ENCODE results near the gene GH2.
"Not testable (repeated sequence)": the region's sequence is repeated elsewhere in the genome, so short reads cannot be mapped to it uniquely, and the experiment has no call there.

The GH2 gene

DNA sequence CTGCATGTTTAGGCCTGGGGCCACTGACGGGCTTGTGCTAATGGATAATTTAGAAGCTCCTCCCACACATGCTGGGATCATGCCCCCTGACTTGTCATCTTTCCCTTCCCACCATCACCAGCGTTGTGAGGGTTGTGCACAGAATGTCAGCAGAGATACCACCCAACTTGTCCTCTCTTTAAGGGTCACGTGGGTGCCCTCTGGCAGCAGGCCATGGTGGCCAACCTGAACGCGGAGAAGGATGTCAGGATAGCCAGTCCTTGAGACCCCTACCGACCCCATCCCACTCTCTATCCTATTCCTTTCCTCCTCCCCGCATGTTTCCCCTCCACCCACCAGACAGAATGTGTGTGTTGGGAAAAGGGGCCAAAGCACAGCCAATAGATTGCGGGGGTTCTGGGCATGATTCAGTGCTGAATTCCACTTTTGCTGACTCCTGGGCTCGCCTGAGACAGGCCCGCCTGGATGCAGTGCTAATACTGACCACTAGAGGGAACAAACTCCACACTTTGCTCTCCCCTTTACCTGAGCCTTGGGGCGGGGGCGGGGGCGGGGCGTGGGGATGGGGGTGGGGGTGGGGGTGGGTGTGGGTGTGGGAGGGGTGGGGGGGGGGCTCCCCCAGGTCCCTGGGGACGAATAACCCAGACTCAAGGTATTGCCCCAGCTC, at the start of gene GH2:
GH2 (minus strand) TSS at position 10 of the 667 bp plus-strand sequence. CDS start 143 bp downstream, outside the sequence.
- peak in 1 of 2 experiments; percentile 11 for DNase-seq (ENCODE audit: low read depth in 2 of 2)

DNA sequence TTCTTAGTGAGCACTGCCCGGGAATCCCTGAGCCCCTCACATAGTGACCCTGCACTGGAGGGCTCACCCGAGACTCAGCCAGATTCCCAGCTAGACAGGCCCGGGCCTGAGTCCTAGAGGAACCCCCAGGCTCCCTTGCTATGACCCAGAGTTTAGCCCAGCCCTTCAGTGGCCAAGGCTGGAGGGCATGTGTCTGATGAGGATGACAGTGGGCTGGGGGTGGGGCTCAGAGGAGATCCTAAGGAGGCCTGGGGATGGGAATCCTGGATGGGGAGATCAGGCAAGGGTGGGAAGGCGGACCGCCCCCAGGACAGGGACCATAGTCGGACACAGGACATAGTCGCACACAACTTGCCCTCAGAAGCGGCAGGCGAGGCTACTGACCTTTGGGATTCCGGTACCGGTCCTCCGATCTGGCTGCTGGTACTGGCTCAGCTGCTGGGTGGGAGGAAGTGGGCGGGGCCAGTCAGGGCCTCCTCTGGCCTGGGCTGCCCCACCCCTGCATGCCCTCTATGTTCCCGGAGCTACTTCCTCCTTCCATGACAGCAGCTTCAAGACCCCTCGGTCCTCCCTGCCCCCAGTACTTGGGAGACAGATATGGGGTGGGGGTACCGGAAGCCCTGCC, 49.3 kb upstream of the GH2 start:
- no peak for DNase-seq (ENCODE audit: low read depth in 2 of 2)

DNA sequence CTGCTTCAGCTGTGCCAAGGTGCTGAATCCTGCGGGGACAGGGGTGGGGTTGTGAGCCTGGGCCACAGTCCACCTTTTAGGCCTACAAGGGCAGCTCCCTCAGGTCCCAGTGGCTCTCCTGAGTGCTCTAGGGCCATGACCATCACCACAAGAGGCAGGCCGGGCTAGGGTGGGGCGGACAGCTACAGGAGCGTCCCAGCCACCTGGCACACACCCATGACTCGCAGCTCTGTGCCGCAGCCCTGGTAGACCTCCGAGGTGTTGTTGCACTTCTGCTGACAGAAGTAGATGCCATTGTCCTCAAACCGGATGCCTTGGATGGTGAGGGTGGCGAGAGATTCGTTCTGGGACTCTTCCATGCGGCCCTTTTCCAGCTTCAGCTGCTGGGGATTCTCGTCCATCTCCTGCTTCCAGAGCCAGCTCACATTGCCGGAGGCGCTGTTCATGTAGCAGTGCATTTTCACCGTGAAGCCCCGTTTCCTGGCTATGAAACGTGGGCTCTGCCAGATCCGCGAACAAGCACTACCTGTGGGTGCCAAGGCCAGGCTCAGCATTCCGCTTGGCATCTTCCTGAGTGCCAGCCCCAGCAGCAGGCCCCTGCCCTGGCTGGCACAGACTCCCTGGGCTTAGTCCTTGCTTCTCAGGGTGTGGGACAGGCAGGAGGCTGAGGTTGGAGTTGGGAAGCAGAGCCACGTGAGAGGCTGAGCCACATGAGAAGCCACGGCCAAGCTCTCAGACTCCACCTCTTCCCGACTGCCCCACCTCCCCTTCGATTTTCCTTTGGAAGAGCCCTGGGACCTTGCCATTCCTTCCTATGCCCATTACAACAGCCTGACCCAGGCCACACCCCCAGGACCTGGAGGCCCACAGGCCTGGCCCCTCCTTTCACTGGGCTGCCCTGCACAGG, 48.4 kb upstream of the GH2 start:
- no peak for DNase-seq (ENCODE audit: low read depth in 2 of 2)

DNA sequence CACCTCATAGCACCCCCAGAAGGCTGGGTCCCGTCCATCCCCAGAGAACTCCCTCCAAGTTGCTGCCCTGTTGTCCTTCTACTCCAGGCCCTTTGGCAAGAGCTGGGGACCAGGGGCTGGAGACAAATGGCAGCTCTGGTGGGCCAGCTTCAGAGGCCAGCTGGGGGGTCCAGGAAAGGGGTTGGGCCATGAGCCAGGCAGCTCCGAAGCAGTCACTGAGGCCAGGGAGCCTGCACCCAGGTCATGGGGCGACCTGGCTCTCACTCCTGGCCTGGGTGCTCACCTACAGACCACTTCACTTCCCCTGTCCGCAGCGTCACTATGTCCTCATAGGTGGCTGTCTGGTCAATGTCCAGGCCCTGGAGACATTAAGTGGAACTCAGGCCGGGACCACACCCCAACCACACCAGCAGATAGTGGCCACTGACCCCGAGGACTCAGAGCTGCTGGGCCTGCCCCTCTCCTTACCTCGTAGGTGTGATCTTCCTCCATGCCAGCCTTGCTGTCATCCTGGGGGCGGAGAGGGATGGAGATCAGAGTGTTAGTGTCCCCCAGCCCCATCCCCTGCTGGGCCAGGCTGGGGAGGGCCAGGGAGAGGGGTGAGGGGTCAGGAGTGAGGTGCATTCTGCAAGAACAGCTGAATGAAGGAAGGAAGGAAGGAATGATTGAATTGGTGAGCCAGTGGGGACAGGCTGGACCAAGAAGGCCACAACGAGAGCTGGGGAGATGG, 47.4 kb upstream of the GH2 start:
- DNase-seq (ENCODE audit: low read depth in 2 of 2), result no peak

DNA sequence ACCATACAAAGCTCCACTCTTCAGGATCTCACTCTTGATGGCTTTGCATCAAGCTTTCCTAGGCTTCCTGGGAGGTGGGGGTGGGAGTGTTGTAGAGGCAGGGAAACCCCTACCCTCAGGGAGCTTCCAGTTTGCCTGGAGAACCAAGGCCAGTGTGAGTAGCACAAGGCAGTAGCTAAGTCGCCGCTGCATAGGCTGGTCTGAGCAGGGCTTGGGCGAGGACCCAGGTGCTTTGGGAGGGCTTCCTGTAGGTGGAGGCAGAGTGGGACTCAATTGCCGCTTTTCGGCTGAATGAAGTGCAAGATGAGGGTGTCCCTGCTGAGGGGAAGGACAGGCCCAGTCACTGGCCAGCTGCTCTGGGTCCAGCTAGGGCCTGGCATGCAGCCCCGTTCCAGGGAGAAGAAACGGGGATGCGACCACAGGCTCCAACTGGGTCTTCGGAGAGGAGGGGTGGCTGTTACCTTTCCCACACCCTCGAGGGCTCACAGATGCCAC, 46.5 kb upstream of the GH2 start:
- no peak for DNase-seq (ENCODE audit: low read depth in 2 of 2)

DNA sequence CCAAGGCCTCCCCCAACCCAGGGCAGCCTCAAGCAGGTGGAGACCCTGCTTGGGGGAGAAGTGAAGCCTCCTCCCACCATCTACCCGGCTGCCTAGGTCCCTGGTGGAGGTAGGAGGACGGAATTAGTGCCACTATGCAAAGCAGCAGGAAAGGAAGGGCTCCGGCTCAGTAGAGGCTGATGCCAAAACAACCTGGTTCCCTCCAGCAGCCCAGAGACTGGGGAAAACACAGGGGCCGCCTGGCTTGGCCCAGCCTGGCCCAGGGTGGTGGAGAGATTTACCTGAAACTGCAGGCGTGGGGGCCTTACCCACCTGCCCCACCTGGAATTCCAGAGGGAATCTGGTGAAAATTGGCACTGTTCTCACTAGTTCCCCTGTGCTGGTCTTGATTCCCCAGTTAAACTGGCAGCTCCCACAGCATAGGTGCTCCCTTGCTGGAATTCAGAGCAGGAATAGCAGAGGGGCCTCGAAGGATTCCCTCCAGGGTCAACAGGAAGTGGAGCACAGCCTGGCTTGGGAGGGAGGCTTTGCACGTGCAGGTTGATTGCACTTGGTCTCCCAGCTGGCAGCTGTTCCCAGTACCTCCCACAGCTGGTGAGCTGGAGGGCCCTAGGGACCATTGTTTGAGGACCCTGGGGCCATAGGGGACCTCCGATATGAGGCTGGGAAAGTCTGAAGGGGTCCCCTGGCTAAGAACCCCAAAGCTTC, 45.9 kb upstream of the GH2 start:
- DNase-seq (ENCODE audit: low read depth in 2 of 2), result no peak

DNA sequence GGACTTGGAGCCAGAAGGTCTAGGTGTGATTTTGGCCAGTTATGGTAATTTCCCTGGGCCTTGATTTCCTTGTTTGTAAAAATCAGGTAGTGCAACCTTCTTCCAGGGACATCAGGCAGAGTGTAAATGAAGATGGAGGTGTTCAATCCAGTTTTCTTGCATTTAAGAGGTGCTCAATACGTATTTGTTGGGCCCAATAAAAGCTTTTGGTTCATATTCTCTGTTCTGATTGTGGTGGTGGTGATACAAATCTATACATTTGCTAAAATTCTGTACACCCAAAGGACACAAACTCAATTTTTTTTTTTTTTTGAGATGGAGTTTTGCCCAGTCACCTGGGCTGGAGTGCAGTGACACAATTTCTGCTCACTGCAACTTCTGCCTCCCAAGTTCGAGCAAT, 44.4 kb upstream of the GH2 start:
- DNase-seq (ENCODE audit: low read depth in 2 of 2), result no peak

DNA sequence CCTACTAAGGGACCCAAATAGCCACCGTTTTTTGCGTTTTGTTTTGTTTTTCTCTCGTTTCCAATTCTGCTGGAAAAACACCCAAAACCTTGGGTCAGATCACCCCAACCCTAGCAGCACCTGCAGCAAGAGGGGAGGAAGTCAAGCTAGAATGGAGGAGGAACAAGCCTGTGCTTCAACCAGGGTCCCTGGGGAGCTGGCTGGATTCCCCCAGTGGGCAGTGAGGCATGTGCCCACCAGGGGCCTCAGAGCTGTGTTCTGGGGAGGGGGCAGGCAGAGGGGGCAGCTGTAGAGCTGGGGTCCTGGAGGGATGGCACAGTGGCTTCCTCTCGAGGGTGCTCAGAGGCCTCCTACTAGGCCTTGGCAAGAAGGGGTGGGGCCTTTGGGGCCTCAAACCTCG, 43.9 kb upstream of the GH2 start:
- DNase-seq (ENCODE audit: low read depth in 2 of 2), result no peak

DNA sequence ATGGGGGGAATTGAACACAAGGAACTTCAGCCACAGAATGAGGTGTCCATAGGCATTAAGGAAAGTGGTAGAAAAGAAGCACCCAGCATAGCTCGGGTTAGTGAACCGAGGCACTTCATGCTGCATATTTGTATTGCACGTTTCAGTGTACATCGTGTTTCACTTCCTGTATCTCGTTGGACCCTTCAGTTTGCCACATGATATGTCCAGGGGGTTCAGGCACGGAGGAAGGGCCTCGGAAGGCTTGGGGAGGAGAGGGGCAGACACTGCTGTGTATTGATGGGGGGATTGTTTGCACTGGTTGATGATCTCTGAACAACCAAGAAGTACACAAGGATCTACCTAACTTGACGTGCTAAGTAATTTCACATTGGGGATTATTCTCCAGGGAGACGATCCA, 40.7 kb upstream of the GH2 start:
- not testable (repeated sequence) for DNase-seq (ENCODE audit: low read depth in 2 of 2)

DNA sequence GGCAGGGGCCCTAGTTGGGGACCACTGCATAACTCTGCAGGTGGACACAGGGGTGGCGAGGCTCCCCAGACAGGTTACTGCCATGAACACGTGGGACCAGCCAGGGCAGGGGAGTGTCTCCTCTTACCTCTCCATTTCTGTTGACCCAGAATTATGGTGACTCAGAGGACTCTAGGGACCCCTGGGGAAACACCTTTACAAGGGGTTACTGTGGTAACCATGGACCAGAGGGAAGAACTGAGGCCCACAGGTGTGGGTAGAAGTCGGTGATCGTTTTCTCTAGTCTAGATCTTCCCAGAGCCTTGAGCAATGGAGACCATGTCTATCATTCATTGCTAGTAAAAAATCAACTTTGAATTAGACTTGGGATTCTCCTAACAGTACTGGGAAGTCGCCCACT, 39.0 kb upstream of the GH2 start:
- DNase-seq (ENCODE audit: low read depth in 2 of 2), result not testable (repeated sequence)

DNA sequence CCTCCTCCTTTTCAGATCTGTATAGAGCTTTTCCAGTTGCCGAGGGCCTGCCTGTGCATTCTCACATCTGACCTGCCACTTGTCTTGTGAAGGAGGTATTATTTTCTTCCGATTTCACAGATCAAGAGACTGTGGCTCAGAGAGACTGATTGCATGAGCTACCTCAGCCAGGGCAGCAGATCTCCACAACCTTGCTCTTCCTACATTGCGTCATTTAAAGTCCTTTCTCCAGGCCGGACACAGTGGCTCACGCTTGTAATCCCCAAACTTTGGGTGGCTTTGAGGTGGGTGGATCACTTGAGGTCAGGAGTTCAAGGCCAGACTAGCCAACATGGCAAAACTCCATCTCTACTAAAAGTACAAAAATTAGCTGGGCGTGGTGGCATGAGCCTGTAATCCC, 38.3 kb upstream of the GH2 start:
- not testable (repeated sequence) for DNase-seq (ENCODE audit: low read depth in 2 of 2)

DNA sequence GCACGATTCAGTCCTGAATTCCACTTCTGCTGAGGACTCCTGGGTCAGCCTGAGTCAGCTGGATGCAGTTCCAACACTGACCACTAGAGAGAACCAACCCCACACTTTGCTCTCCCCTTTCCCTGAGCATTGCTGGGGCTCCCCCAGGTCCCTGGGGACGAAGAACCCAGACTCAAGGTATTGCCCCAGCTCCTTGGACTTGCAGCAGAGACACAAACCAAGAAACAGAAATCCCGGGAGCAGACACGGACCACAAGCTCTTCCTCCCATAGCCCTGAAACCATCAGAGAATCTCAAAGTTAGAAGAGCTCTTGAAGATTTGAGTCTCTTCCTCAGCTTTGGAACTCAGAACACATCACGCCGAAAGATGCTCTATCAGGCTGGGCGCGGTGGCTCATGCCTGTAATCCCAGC, 37.6 kb upstream of the GH2 start:
- DNase-seq (ENCODE audit: low read depth in 2 of 2), result peak; percentile 15 to 28

DNA sequence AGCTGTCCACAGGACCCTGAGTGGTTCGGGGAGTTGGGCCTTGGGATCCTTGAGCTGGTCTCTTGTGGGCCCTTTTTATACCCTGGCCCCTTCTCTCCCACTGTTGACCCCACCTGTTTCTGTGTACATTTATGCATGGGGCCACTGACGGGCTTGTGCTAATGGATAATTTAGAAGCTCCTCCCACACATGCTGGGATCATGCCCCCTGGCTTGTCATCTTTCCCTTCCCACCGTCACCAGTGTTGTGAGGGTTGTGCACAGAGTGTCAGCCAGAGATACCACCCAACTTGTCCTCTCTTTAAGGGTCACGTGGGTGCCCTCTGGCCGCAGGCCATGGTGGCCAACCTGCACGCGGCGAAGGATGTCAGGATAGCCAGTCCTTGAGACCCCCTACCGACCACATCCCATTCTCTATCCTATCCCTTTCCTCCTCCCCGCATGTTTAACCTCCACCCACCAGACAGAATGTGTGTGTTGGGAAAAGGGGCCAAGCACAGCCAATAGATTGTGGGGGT, 37.1 kb upstream of the GH2 start, which contains the start of gene GH1:
GH1 (minus strand) TSS at position 51 of the 517 bp plus-strand sequence. CDS start 63 bp downstream, outside the sequence.
- DNase-seq (ENCODE audit: low read depth in 2 of 2), result not testable (repeated sequence)

DNA sequence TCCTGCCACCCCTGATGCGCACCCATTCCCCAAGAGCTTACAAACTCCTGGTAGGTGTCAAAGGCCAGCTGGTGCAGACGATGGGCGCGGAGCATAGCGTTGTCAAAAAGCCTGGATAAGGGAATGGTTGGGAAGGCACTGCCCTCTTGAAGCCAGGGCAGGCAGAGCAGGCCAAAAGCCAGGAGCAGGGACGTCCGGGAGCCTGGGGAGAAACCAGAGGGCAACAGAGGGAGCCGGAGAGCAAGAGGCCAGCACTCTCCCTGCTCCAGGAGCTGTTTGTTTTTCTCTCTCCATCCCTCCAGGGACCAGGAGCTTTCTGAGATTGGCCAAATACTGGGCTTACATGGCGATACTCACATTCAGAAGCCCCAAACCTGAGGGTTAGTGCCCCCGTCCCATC, 36.6 kb upstream of the GH2 start:
- no peak for DNase-seq (ENCODE audit: low read depth in 2 of 2)

DNA sequence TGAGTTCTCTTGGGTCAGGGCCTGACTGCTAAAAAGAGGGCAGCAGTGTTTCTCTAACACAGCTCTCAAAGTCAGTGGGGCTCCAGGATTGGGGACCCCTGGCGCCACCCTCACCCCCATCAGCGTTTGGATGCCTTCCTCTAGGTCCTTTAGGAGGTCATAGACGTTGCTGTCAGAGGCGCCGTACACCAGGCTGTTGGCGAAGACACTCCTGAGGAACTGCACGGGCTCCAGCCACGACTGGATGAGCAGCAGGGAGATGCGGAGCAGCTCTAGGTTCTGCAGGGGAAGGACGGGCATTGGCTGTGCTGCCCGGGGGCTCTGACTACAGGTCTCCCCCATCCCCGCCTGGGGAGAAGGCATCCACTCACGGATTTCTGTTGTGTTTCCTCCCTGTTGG, 35.9 kb upstream of the GH2 start:
- no peak for DNase-seq (ENCODE audit: low read depth in 2 of 2)

DNA sequence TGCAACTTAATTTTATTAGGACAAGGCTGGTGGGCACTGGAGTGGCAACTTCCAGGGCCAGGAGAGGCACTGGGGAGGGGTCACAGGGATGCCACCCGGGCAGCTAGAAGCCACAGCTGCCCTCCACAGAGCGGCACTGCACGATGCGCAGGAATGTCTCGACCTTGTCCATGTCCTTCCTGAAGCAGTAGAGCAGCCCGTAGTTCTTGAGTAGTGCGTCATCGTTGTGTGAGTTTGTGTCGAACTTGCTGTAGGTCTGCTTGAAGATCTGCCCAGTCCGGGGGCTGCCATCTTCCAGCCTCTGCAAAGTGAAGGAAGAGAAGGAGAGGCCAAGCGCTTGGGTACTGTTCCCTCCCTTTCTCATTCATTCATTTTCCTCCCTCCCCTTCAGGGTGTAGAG, 35.5 kb upstream of the GH2 start:
- DNase-seq (ENCODE audit: low read depth in 2 of 2), result not testable (repeated sequence)

DNA sequence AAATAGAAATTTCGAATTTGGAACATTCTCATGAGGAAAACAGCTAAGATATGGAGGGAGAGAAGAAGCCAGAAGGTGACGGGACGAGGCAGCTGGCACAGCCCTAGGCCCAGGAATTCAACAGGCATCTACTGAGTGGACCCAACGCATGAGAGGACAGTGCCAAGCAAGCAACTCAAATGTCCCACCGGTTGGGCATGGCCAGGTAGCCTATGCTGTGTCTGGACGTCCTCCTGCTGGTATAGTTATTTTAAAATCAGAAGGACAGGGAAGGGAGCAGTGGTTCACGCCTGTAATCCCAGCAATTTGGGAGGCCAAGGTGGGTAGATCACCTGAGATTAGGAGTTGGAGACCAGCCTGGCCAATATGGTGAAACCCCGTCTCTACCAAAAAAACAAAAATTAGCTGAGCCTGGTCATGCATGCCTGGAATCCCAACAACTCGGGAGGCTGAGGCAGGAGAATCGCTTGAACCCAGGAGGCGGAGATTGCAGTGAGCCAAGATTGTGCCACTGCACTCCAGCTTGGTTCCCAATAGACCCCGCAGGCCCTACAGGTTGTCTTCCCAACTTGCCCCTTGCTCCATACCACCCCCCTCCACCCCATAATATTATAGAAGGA, 34.9 kb upstream of the GH2 start:
- no peak for DNase-seq (ENCODE audit: low read depth in 2 of 2)

DNA sequence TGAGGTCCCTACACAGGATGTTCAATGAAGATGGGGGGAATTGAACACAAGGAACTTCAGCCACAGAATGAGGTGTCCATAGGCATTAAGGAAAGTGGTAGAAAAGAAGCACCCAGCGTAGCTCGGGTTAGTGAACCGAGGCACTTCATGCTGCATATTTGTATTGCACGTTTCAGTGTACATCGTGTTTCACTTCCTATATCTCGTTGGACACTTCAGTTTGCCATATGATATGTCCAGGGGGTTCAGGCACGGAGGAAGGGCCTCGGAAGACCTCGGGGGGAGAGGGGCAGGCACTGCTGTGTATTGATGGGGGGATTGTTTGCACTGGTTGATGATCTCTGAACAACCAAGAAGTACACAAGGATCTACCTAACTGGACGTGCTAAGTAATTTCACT, 34.0 kb upstream of the GH2 start:
- DNase-seq (ENCODE audit: low read depth in 2 of 2), result not testable (repeated sequence)

DNA sequence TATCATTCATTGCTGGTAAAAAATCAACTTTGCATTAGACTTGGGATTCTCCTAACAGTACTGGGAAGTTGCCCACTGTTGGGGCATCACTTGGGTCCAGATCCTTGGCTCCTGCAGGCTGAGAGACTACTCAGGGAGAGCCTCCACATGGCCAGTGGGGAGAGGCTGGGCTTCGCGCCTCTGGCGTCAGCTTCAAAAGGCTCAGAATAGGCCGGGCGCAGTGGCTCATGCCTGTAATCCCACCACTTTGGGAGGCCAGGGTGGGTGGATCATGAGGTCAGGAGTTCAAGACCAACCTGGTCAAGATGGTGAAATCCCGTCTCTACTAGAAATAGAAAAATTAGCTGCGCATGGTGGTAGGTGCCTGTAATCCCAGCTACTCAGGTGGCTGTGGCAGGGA, 32.7 kb upstream of the GH2 start:
- no peak for DNase-seq (ENCODE audit: low read depth in 2 of 2)

DNA sequence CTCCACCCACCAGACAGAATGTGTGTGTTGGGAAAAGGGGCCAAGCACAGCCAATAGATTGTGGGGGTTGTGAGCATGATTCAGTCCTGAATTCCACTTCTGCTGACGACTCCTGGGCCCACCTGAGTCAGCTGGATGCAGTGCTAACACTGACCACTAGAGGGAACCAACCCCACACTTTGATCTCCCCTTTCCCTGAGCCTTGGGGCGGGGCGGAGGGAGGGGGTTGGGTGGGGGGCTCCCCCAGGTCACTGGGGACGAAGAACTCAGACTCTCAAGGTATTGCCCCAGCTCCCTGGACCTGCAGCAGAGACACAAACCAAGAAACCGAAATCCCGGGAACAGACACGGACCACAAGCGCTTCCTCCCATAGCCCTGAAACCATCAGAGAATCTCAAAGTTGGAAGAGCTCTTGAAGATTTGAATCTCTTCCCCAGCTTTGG, 29.9 kb upstream of the GH2 start:
- no peak for DNase-seq (ENCODE audit: low read depth in 2 of 2)
